ENCODE results near the gene UNC13C.
"Not testable (repeated sequence)": the region's sequence is repeated elsewhere in the genome, so short reads cannot be mapped to it uniquely, and the experiment has no call there.

Gene UNC13C

DNA sequence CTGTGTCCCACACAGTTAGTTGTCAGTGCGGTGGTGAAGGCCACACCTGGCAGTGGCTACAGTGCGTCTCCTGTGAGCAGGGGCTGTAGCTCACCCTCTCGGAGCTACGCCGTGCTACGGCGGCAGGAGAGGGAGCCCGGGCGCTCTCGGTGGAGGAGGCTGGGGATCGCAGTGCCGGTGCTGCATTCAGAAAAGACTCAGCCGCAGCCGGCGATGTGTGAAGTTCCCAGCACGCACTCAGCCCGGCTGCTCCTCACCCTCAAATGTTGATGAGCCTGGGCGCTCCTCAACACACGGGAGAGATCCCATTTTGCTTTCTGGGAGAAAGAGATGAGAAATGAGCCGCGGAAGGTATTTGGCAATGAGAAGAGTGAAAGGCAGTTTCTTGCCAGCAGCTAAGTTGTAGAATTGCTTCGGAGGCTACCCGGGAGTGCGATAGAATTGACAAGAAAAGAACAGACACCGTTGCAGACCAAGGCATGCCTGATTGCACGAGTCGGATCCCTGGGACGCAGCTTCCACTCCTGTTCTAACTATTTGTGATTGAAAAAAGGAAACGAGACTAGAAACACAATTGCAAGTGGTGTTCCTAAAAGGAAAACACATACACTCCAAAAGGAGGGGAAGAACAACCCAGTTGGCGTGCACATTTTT is at the start of gene UNC13C:
Gene UNC13C, plus strand, starts transcription at position 189 of the 654 bp plus-strand sequence. CDS start 34,463 bp downstream, outside the sequence.
- DNase-seq (ENCODE audit: low read depth): no peak

DNA sequence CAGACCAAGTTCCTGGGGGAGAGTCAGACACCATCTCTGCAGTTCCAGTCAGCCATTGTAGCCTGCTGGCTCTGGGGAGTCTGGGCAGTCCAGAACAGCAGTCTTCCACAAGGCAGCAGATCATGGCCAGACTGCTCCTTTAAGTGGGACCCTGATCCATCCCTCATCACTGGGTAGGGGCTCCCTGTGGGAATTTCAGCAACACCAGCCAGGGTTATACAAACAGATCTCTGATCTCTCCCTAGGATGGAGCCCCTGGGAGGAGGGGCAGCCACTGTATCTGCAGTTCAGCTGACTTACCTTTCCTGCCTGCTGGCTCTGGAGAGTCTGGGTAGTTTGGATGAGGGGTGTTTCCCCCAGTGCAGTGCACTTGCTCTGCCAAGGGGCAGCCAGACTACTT is 42.1 kb upstream of the UNC13C start:
- no peak for DNase-seq (ENCODE audit: low read depth)

DNA sequence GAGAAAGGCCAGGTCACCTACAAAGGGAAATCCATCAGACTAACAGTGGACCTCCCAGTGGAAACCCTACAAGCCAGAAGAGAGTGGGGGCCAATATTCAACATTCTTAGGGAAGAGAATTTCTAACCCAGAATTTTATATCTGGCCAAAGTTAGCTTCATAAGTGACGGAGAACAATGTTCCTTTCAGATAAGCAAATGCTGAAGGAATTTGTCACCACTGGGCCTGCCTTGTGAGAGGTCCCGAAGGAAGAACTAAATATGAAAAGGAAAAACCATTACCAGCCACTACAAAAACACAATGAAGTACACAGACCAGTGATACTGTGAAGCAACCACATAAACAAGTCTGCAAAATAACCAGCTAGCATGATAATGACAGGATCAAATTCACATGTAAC is 40.6 kb upstream of the UNC13C start:
- DNase-seq (ENCODE audit: low read depth): not testable (repeated sequence)

DNA sequence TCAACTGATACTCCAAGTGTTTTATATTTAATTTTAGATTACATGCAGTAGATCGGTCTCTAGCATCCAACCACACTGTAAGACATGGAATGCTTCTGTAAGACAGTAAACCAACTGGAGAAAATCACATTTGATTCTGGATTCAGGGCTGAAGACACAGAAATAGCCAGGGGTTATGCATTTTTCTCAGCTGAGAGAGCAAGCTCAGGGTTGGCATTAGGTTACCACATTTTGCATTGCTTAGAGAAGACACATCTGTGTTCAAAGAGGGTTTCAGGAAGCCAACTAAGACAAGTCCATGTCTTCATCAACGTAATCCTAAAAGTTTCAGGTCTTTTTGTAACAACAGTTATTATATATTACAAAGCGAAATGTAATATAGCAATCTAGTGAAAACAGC is 27.7 kb upstream of the UNC13C start:
- no peak for DNase-seq (ENCODE audit: low read depth)

DNA sequence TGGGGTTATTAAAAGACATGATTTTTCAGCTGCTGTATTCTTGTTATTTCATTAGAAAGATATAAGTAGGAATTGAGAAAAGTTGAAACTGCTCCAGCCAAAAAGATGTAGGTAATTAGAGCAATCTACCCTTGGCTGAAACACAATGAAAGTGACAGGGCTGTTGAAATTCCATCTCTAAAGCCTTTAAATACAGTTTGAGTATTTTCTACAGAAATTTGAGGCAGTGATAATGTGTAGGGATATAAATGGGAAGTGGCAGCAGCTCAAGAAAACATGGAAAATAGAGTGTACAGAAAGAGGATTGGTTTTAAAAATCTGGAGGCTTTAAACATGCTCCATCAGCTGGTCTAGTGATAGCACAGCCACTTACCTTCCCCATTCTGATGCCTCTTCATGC is 22.8 kb upstream of the UNC13C start:
- DNase-seq (ENCODE audit: low read depth): no peak

DNA sequence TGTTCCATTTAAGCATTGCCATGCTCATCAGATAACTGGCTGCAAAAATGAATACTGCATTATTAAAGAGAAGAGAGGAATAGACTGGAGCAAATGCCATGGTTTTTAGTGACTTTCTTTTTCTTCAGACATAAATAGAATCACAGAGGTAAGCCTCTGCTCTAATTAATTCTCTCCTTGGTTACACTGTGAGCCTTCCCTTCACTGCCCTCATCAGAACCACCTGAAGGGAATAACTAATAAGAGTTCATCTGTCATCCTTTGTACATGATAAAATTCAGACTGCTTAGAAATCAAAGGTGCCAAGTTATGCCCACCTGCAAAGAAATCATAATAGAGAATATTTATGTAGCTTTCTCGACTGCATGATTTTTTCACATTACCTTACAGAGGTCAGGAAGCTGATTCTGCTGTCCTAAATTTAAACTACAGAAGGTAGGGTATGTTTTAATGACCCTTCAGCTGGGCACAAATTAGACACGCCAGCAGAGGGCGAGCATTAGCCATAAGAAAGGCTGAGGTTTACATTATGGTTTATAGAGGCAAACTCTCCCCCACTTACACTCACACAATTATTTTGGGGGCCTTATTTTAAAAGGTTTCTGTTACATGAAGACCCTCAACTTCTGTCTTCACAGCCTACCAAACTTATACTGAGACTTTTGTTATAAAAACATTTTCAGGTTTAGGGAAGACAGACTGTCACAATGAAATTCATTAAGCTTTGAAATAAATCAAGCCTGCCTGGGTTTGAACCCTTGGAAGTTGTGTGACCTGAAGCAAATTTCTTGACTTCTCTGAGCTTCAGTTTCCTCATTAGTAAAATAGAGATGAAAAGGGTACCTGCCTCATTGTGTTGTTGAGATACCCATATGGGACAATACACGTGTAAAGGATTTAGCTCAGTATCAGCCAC is 15.3 kb upstream of the UNC13C start:
- no peak for DNase-seq (ENCODE audit: low read depth)

DNA sequence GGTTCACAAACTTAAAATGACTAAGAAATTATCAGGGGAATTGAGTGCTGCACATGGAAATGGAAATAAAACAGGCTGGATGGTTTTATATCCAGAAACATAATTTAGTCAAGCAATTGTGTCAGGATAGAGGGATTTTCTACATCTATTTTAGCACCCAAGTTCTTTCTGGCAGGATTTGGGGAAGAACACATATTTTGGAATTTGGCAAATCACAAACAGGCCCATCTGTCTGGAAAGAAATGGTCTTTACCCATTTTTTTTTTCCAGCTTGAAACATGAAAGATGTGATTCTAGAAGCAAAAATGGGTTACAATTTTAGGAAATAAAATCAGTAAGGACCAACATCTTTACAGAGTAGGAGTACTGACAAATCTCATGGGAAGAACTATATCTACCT is 14.4 kb upstream of the UNC13C start:
- DNase-seq (ENCODE audit: low read depth): no peak

DNA sequence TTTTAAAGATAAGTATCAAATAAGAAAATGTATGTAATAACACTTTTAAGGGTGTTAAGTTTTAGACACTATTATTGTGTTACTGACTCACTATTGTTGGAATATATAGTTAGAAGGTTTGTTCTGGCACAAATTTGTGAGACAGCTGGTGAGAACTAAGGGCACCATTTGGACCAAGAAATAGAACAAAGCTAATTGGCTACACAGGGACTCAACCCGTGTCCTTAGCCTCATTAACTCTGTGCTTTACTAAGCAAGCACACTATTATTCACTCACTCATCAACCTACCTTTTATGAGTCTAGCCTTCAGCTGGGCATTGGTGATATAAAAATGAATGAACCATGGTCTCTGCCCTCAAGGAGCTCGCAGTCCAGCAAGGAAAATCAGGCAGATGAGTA is 4.1 kb upstream of the UNC13C start:
- DNase-seq (ENCODE audit: low read depth): no peak

DNA sequence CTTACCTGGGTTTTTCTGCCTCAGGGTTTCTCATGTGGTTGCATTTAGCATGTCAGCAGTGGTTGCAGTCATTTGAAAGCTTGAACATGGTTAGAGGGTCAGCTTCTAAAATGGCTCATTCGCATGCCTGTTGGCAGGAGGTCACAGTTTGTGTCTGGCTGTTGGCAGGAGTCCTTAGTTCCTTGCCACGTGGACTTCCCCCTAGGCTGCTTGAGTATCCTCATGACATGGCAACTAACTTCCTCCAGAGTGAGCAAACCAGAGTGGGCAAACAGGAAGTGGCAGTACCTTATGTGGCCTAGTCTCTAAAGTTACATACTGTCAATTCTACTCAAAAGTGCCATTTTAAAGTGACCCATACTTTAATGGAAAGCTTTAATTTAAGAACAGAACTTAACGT is 3.4 kb upstream of the UNC13C start:
- peak; percentile 3 for DNase-seq (ENCODE audit: low read depth)

DNA sequence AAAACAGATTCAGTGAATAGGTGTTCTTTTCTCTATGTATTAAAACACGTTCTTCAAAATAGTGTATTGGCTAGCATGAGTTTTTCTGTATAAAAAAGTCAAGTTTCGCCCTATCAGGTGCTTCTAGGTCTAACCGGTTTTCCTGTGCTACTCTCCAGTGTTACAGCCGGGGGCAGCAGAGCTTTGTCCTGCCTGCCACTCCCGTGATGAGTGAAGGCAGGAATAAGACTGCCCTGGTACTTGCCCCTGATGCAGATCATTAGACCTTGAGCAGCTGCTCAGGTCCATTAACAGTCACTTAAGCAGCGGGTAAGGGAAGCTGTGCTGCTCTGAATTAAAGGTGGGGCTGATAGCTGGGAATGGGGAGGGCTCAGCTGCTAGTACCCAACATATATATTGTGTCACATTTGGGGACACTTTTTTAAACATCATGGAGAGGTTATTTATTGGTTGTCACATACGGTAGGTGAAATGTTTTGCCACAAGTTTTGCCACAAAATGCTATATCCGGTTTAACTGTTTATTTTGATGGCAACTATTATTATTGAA is 1.3 kb upstream of the UNC13C start:
- no peak for DNase-seq (ENCODE audit: low read depth)

DNA sequence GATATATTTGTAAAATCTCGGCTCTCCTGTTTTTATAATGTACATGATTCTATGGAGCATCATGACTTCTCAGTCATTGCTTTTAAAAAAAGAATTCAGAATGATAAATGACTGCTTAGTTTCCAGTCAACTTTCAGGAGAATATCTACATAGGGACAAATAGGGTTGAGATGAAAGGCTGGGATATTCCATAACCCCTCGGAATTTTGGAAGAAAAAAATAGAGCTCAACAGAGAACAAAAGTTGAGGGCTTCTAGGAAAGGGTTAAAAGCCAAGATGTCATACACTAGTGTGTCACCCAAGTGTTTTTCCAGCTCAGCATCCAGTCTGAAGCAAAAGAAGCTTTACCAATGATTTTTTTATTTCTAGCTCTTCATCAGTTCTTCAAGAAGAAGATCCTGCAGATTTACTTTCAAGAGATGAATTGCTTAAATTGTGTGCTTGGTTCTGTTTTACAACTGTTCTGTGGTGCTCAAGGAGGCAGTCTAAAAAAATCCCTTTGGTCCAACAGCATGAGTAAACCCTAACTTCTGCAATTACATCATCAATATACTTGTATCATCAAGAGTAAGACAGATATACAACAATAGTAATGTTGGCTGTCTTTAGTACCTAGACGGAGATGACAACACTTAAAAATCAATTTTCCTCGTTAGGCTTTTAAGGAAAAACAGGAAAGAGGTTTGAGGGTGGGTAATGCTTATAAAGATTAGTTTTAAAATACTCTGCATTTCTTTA is 979 bp downstream of the UNC13C start:
- DNase-seq (ENCODE audit: low read depth): no peak

DNA sequence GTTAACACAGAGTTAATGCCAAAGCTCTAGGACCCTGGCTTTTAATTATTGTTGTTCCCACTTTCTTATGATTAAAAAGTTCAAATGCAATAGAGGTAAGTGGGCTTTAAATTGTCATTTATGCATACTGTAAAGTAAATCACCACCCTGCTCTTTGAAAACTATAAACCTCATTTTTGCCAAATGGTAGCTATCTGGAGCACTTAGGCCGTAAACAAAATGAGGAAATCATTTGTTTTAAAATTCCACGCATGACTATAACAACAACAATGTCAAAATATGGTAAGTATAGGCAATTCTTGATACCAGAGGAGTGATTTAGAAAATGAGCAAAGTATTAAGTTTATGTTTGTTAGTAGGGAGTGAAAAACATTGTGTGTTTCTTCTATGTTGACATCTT is 1.8 kb downstream of the UNC13C start:
- no peak for DNase-seq (ENCODE audit: low read depth)

DNA sequence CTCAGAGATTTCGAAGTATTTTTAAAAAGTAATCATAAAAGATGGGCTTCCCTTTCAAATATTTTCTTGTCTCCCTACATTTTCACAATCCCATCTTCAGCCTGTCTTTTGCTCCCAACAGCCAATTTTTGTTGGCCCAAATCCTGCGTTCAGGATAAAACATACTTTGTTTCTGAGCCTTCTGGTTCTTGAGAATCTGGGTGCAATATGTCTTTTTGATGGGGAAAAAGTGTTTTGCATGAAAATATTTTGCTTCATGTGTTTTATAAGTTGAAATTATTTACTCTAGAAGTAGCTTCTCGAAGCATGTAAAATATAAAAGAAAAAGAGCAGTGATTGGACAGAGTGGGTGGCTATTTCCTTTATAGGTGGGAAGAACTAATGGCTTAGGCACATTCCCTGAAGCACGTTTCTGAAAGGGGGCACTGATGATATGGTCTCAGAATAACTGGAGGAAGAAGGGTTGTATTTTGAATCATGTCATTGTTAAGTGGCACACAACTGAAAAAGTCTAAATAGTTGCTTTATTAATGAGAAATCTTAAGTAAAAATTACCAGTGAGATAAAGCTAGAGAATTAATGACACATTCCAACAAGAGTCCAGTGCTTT is 3.9 kb downstream of the UNC13C start:
- no peak for DNase-seq (ENCODE audit: low read depth)

DNA sequence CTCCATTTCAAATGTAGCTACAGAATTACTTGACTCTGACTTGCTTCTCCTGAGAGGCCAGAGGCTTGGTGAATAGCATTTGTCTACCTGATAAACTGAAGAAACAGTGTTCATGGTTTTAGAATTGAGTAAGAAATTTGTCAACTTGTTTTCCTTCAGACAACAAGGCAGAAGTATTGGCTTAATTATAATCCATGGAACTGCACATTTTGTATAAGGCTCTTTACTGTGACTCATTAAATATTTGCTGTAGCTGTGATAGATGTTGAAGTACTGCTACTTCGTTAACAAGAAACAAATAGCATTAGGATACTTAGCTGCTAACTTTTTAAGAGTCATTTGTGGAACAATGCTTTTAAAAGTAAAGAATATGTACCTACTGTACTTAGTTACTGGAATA is 4.6 kb downstream of the UNC13C start:
- no peak for DNase-seq (ENCODE audit: low read depth)

DNA sequence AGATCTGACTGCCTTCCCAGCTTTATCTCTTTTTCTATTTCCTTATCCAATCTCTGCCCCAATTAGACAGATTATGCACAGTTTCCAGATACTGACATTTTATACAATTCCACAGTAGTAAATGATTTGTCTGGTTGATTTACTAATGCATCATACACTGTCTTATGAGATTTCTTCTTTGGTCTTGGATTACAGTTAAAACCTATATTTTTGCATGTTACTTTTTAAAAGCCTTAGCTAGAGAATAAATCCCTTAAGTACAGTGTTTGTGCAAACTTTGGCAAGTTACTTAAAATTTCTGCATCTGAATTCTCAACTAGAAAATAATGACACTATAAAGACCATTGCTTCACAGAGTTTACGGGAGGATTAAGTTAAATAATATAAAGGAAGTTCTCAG is 6.0 kb downstream of the UNC13C start:
- no peak for DNase-seq (ENCODE audit: low read depth)

DNA sequence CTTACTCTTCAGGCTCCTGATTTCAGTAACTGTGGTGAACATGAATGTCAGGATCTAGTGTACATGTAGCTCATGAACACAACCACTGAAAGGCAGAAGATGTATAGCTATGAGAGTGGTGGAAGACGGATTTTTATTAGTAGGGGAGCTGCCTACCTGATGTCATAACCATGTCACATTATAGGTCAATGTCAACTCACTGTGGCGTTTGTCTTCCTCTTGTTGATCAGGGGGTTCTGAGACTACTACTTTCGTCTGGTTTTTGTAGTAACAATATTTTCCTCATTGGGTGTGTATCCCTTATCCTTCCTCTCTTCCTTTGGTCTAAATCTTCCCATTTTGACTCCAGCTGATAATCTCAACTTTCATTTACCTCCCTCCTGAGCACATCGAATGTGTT is 7.3 kb downstream of the UNC13C start:
- no peak for DNase-seq (ENCODE audit: low read depth)

DNA sequence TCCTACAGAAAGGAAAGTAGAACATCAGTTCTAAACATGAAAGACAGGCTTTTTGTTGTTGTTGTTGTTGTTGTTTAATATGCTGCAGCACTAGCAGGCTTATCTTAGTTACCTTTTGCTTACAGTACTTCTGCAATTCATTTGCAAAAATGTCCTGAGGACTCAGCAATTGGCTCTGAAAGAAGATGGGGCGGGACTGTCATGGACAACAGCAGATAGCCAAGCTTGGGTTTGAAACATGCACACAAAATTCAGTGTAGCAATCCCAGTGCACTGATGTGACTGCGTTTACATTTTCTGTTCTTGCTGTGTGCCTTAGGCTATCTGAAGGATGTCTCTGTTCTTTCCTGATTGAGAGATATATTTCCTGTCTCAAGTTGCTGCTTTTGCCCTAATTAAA is 9.2 kb downstream of the UNC13C start:
- DNase-seq (ENCODE audit: low read depth): no peak

DNA sequence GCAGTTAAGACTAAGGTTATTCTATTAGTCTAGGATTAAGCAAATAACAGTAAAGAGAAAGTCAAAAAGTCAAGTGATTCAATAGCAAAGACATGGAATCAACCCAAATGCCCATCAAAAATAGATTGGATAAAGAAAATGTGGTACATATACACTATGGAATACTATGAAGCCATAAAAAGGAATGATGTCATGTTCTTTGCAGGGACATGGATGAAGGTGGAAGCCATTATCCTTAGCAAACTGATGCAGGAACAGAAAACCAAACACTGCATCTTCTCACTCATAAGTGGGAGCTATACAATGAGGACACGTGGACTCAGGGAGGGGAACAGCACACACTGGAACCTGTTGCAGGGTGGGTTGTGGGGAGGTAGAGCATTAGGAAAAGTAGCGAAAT is 29.0 kb downstream of the UNC13C start:
- DNase-seq (ENCODE audit: low read depth): no peak

DNA sequence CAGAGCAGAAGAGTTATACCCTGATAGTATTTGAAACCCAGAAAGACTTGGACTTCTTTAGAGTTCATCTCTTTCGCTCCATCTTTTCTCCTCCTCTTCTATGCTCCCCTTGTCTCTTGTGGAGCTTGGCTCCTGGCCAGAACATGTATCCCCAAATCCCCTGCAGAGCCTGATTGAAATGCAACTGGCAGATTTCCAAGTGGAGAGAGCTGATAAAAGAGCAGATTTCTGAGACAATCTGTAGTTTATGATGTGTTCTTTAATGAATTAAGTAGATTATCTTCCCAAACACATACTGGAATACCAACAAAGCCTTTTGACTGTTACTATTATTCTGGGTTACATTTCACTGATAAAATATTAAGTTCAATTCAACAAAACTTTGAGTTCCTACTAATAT is 33.4 kb downstream of the UNC13C start:
- no peak for DNase-seq (ENCODE audit: low read depth)

DNA sequence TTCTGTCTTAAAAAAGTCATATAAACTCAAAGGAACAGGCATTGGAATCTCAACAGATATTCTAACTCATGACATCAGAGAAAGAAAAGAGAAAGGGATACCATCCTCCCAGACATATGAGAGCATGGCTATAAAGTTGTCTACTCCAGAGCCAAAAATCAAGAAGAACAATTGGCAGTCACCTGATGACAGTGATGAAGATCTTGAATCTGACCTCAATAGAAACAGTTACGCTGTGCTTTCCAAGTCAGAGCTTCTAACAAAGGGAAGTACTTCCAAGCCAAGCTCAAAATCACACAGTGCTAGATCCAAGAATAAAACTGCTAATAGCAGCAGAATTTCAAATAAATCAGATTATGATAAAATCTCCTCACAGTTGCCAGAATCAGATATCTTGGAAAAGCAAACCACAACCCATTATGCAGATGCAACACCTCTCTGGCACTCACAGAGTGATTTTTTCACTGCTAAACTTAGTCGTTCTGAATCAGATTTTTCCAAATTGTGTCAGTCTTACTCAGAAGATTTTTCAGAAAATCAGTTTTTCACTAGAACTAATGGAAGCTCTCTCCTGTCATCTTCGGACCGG is 35.9 kb downstream of the UNC13C start:
- no peak for DNase-seq (ENCODE audit: low read depth)

DNA sequence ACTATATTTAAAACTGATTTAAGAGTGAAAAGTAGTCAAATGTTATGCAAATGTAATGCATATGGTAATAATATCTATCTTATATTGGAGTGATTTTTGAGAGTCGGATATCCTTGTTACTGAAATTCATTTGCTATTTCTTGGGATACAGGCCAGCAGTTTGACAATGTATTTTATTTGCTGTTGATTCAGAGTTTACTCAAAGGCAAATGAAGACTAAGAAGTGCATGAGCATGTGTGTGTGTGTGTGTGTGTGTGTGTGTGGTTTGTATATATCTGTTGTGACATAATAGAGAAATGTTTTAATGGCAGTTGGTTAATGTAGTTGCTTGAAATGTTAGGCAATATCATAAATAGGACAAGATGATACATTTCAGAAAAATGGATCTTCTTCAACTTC is 39.0 kb downstream of the UNC13C start:
- no peak for DNase-seq (ENCODE audit: low read depth)

DNA sequence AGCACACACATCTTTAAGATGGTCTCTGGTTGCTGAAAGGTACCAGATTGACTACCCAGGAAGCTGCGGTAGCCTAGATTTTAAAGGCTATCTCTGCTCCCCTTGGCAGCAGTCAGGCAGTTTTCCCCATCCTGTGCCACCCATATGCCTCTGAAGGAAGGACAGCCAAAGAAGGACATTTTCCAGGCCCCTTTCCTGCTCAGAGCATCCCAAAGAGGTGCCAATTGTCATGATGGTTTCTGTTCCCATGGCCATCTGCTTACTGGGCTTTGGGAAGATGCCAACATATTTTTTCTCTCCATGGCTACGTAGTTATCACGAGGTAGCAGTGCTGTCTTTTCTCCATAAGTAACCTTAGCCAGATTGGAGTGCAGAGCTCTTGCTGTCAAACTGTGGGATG is 39.7 kb downstream of the UNC13C start:
- DNase-seq (ENCODE audit: low read depth): no peak
